Effector CD4-positive, alpha-beta T cell (primary cell): ENCODE data around the gene FBXW7.

Source experiments
- DNase-seq: peaks from one replicate; pipeline ENCODE4 v3.0.0-alpha.2; 2020

The FBXW7 gene

DNA sequence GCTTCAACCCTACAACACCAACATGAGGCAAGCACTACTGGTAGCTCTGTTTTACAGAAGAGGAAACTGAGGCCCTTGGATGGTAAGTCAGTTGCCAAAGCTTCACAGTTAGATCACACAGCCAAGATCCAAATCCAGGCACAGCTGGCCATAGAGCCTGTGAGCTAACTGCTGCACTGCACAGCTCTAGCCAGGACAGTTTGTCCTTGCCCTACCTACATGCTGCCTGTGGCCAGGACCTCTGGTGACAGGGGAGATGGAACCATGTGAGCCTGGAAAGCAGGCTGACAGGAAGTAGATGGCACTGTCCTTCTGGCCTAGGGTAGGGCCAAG lies 257.8 kb downstream of the FBXW7 start:
- DNase-seq: no peak

GRCh38 chr4:152277333-152277732 lies 258.6 kb downstream of the FBXW7 start:
- DNase-seq: no peak

GRCh38 chr4:152273343-152273742 lies 262.5 kb downstream of the FBXW7 start:
- no peak for DNase-seq
